Esophagus muscularis mucosa (tissue), 3 donors: ENCODE data around the gene TNIP3.

ENCODE experiments used
- POLR2AphosphoS5 ChIP-seq, 2 donors: sonication (generic); formaldehyde crosslinking; IDR thresholded peaks; one replicate each; pipeline ENCODE4 v1.6.1; 2017; ENCODE audit warnings: antibody characterized with exemption in 2 of 2
- TF ChIP-seq, protein P1 (sequence below), 3 experiments: fragments of 200-600 bp in 2 of 3; fragments of 450-650 bp in 1 of 3; sonication (generic) in 2 of 3; IDR thresholded peaks; one replicate each; pipeline ENCODE4 v1.5.1; 2017 to 2019; ENCODE audit warnings: antibody characterized with exemption in 3 of 3, mild to moderate bottlenecking in 2 of 3, moderate library complexity in 1 of 3

DNA sequence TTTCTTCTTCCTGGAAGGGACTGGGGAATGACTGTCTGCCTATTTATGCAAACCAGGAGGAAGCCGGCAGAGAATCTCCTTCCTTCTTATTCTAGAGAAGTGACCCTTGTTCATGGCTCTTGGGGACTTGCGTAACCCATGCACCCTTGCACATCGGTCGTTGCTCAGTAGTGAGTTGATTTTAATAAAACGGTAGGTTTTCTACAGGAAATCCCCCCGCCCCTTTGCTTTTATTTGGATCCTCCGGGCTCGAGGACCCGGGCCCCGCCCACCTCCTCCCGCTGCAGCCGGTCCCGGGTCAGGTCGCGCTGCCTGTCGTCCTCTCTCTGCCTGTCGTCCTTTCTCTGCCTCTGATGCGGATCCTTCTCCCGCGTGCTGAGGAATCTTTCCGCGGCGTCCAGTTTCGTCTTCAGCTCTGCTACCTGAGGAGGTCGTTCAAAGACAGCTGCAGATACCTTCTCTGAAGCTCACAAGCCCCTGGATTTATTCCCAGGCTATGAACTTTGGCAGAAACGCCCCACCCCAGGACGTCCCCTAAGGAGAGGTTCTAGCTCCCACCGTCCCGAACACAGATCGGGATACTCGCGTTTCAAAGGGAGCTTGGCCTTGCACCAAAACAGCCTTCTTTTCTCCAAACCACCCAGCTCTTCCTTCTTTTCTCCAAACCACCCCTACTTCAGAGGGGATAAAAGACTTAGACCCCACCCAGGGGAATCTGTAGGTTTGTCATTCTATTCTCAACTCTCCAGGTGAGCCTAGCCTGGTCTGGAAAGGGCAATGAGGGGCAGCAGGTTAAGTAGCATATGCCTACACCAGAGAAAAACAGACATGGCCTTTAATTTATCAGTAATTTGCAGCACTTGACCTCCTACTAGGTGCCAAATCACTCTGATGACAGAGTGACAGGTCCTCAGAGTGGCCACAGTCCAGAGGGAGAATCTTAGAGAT, 7.0 kb downstream of the TNIP3 start:
- TF ChIP-seq, protein P1, sequence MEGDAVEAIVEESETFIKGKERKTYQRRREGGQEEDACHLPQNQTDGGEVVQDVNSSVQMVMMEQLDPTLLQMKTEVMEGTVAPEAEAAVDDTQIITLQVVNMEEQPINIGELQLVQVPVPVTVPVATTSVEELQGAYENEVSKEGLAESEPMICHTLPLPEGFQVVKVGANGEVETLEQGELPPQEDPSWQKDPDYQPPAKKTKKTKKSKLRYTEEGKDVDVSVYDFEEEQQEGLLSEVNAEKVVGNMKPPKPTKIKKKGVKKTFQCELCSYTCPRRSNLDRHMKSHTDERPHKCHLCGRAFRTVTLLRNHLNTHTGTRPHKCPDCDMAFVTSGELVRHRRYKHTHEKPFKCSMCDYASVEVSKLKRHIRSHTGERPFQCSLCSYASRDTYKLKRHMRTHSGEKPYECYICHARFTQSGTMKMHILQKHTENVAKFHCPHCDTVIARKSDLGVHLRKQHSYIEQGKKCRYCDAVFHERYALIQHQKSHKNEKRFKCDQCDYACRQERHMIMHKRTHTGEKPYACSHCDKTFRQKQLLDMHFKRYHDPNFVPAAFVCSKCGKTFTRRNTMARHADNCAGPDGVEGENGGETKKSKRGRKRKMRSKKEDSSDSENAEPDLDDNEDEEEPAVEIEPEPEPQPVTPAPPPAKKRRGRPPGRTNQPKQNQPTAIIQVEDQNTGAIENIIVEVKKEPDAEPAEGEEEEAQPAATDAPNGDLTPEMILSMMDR (IDR thresholded peaks at IDR 0.05), result no peak
- no peak for TF ChIP-seq POLR2AphosphoS5 (IDR thresholded peaks at IDR 0.05)
